Sigmoid colon (tissue), 4 donors: ENCODE data around the gene TNNI3.

Experiments
- EP300 ChIP-seq, 4 donors: sonication (generic); formaldehyde crosslinking; IDR thresholded peaks; one replicate each; pipeline ENCODE4 v1.6.1; 2017; ENCODE audit warnings: antibody characterized with exemption in 4 of 4
- POLR2A ChIP-seq, 2 donors: fragments of 450-650 bp; IDR thresholded peaks; one replicate each; pipeline ENCODE4 v1.6.1; 2016; ENCODE audit warnings: antibody characterized with exemption in 2 of 2, mild to moderate bottlenecking in 2 of 2, moderate library complexity in 2 of 2
- POLR2AphosphoS5 ChIP-seq, 4 donors: sonication (generic); formaldehyde crosslinking; IDR thresholded peaks; one replicate each; pipeline ENCODE4 v1.6.1; 2017; ENCODE audit warnings: antibody characterized with exemption in 4 of 4
- TF ChIP-seq, protein P1 (sequence below), 4 experiments: fragments of 450-650 bp in 3 of 4; fragments of 200-600 bp in 1 of 4; IDR thresholded peaks; one replicate each; pipeline ENCODE4 v1.5.1; 2016 to 2019; ENCODE audit warnings: antibody characterized with exemption in 4 of 4, mild to moderate bottlenecking in 3 of 4, moderate library complexity in 2 of 4

DNA sequence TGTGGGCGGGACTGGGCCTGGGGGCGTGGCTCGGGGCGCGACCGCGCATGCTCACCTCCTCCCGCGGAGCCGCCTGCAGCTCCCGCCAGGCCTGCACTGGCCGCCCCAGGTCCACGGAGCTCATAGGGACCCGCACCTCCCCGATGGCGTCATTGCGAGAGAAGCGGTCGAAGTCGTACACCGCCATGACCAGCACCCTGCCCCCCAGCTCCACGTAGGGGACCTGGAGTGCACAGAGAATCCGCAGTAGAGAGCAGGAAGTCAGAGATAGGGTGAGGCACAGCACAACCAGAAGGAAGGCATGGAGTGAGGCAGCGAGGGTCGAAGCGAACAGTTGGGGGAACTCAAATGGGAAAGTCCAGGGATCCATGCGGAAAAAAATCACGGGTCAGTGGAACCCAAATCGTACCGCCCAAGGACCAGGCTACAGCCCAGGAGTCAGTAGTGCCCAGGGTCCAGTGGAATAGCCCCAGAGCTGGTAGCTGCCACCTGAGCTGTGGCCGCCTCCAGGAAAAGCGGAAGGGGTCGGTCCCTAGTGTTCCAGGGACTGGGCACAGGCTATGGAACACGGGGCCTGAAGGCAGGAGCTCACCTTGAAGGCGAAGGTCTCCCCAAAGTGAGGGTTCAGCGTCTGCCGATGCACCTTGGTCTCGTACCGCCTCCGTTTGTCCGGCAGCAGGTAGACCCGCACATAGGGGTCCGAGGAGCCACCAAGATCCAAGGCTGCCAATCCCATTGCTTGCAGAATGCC is 17.8 kb upstream of the TNNI3 start:
- TF ChIP-seq, protein P1, sequence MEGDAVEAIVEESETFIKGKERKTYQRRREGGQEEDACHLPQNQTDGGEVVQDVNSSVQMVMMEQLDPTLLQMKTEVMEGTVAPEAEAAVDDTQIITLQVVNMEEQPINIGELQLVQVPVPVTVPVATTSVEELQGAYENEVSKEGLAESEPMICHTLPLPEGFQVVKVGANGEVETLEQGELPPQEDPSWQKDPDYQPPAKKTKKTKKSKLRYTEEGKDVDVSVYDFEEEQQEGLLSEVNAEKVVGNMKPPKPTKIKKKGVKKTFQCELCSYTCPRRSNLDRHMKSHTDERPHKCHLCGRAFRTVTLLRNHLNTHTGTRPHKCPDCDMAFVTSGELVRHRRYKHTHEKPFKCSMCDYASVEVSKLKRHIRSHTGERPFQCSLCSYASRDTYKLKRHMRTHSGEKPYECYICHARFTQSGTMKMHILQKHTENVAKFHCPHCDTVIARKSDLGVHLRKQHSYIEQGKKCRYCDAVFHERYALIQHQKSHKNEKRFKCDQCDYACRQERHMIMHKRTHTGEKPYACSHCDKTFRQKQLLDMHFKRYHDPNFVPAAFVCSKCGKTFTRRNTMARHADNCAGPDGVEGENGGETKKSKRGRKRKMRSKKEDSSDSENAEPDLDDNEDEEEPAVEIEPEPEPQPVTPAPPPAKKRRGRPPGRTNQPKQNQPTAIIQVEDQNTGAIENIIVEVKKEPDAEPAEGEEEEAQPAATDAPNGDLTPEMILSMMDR (IDR thresholded peaks at IDR 0.05): no peak
- TF ChIP-seq EP300 (IDR thresholded peaks at IDR 0.05) (no peak), POLR2A (IDR thresholded peaks at IDR 0.05) (no peak), POLR2AphosphoS5 (IDR thresholded peaks at IDR 0.05) (no peak)
